Natural killer cell (primary cell): Measurements from ENCODE around the gene PAFAH1B1. TPM values are rescaled to one million over a fixed set of nuclear protein-coding genes. Genes with fewer than 3 reads are reported as not detected.

Source experiments
- ATAC-seq, 3 donors: fragments of 150-1000 bp in 2 of 3; fragments of 200-7000 bp in 1 of 3; cut with Tn5 transposase; 1 replicate in 1 of 3; 2 replicates in 2 of 3; pipeline ENCODE4 v1.10.0; 2021; ENCODE audit warnings: mild to moderate bottlenecking in 2 of 3, moderate library complexity in 2 of 3
- DNase-seq, 2 donors: peaks; one replicate each; pipeline versions ENCODE4 v3.0.0 to v3.0.0-alpha.2; 2013 to 2021; ENCODE audit warnings: mixed read lengths in 1 of 2
- H3K27ac ChIP-seq: one replicate; pipeline ENCODE4 v1.5.1; 2013; ENCODE audit warnings: mild to moderate bottlenecking, low read length
- H3K27me3 ChIP-seq: one replicate; pipeline ENCODE4 v1.6.1; 2013; ENCODE audit warnings: low read length; ENCODE audit not compliant: control insufficient read depth, insufficient read depth
- H3K36me3 ChIP-seq: one replicate; pipeline ENCODE4 v1.6.1; 2013; ENCODE audit warnings: low read length; ENCODE audit not compliant: control insufficient read depth, insufficient read depth
- H3K4me1 ChIP-seq: one replicate; pipeline ENCODE4 v1.6.1; 2013; ENCODE audit warnings: low read length; ENCODE audit not compliant: control insufficient read depth, insufficient read depth
- H3K4me3 ChIP-seq: one replicate; pipeline ENCODE4 v1.5.1; 2013; ENCODE audit warnings: low read length
- H3K9me3 ChIP-seq: one replicate; pipeline ENCODE4 v1.6.1; 2013; ENCODE audit warnings: low read length; ENCODE audit not compliant: control insufficient read depth, insufficient read depth
- H3K27ac Mint-ChIP-seq, 2 donors: one replicate each; pipeline ENCODE4 v1.8.0; 2022; ENCODE audit warnings: mild to moderate bottlenecking in 2 of 2, mixed read lengths in 2 of 2, moderate library complexity in 1 of 2
- H3K27me3 Mint-ChIP-seq, 2 donors: one replicate each; pipeline ENCODE4 v1.8.0; 2022; ENCODE audit warnings: low read depth in 2 of 2, mixed read lengths in 2 of 2
- H3K36me3 Mint-ChIP-seq: one replicate; pipeline ENCODE4 v1.8.0; 2022; ENCODE audit warnings: mixed read lengths
- H3K4me1 Mint-ChIP-seq, 2 donors: one replicate each; pipeline ENCODE4 v1.8.0; 2022; ENCODE audit warnings: mixed read lengths in 2 of 2
- H3K4me3 Mint-ChIP-seq: one replicate; pipeline ENCODE4 v1.8.0; 2022; ENCODE audit warnings: mild to moderate bottlenecking, moderate library complexity, mixed read lengths
- H3K9me3 Mint-ChIP-seq, 2 donors: one replicate each; pipeline ENCODE4 v1.8.0; 2022; ENCODE audit warnings: mixed read lengths in 2 of 2
- WGBS: methylation state at CpG from one replicate; pipeline ENCODE4 v1.1.7; 2013; ENCODE audit warnings: missing lambda C conversion rate; ENCODE audit not compliant: insufficient coverage; 5-methylcytosine and 5-hydroxymethylcytosine counted together
- intact Hi-C: fragments of 100-400 bp; cut with micrococcal nuclease; formaldehyde crosslinking; loops from one replicate; pipeline ENCODE4 v1.14.2; 2022
- total RNA-seq, 4 donors: library from RNA; stranded (reverse); fragments of 120-200 nt in 1 of 4; gene quantifications; one replicate each; pipeline versions ENCODE4 v1.2.3 to v1.2.4, GENCODE V29; 2013 to 2022
- TF ChIP-seq, protein P1 (sequence below): fragments of 200-600 bp; IDR thresholded peaks from one replicate; pipeline ENCODE4 v1.8.0; 2022; ENCODE audit warnings: antibody characterized with exemption

The PAFAH1B1 gene
- total RNA-seq, 3 donors from 2014 or later (not counting 1 experiment from before 2014, with no cell fraction given) = 138 to 176 (median 165) TPM

DNA sequence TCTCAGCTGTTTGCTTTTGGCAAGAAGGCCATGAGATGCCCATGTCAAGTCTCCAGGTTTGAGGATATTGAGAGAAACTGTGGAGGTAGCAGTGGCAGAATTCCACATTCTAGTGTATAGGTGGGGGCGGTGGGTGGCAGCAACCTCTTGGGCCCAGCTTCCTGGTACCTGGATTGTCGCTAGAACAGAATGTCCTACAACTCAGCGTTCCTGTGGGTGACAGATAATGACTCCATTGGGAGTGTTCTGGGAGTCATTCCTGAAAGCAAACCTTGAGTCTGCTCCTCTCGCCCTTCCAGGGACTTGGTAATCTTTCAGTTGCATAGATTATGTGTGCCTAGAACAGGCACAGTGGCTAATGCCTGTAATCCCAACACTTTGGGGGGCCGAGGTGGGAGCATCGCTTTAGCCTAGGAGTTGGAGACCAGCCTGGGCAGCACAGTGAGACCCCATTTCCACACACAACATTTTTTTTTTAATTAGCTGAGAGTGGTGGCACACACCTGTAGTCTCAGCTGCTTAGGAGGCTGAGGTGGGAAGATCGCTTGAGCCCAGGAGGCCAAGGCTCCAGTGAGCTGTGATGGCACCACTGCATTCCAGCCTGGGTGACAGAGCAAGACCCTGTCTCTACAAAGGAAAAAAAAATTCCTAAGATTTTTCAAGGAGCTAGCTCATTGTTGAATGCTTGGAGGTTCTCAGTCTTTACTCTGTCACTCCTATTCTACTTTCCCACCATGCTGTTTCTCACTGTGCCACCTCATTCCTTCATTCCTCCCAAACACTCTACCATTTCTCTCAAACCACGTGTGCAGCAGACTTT is 43.9 kb upstream of the PAFAH1B1 start:
- Mint-ChIP-seq H3K9me3 (no peaks in the 10 kb centered on the region), H3K27me3 (peaks cover 0 to 11% of the 10 kb centered on the region in 2 donors), H3K4me3 (no peak overlapping the region), H3K36me3 (no peaks in the 10 kb centered on the region), H3K4me1 (no peaks in the 10 kb centered on the region), H3K27ac (no peak overlapping the region)
- no peaks in the 10 kb centered on the region for H3K36me3 ChIP-seq
- ATAC-seq (no peak), DNase-seq (no peak)
- H3K4me1 ChIP-seq = no peaks in the 10 kb centered on the region
- intact Hi-C loops = no loop called here
- WGBS = 91% methylated on average over 7 of the region's 8 CpGs
- no peaks in the 10 kb centered on the region for H3K9me3 ChIP-seq
- no peak overlapping the region for H3K27ac ChIP-seq
- TF ChIP-seq, protein P1, sequence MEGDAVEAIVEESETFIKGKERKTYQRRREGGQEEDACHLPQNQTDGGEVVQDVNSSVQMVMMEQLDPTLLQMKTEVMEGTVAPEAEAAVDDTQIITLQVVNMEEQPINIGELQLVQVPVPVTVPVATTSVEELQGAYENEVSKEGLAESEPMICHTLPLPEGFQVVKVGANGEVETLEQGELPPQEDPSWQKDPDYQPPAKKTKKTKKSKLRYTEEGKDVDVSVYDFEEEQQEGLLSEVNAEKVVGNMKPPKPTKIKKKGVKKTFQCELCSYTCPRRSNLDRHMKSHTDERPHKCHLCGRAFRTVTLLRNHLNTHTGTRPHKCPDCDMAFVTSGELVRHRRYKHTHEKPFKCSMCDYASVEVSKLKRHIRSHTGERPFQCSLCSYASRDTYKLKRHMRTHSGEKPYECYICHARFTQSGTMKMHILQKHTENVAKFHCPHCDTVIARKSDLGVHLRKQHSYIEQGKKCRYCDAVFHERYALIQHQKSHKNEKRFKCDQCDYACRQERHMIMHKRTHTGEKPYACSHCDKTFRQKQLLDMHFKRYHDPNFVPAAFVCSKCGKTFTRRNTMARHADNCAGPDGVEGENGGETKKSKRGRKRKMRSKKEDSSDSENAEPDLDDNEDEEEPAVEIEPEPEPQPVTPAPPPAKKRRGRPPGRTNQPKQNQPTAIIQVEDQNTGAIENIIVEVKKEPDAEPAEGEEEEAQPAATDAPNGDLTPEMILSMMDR = no peak
- H3K4me3 ChIP-seq = no peak overlapping the region
- H3K27me3 ChIP-seq = no peaks in the 10 kb centered on the region

DNA sequence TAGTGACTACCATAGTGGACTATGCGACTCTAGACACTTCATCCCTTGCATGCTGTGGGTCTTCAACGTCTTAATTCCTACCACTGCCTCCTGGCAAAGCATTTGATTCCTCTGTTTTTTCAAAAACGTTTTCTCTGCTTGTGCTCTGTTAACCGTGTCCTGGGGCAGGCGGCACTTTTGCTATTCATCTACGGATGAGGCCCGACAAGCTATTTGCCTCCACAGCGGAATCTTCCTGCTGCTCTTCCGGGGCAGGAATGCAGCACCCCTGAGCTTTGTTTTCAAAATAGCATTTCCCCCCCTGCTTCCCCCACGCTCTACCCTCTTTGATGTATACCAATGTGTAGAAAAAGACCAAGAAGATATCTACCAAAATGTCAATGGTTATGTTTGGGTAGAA is 42.0 kb upstream of the PAFAH1B1 start:
- no peak overlapping the region for H3K27ac Mint-ChIP-seq
- intact Hi-C loops = no loop called here

DNA sequence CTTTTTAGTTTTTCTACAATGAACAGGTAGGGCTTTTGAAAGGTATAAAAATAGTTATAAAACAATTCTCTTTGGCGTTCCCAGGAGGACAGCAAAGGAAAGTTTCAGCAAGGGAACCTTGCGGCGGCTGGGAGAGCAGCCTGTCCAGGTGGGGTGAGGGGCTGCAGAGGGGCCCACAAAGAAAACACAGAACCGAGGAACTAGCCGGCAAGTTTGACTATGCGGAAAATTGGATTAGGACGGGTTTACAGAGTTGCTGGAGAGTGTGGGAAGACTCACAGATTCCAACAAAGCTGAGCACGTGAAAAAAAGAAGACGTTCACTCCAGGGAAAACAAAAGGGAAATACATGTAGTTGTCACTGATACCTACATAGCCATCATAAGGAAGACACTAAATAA is 41.5 kb upstream of the PAFAH1B1 start:
- Mint-ChIP-seq H3K4me1 (peaks cover 0 to under 1% of the 10 kb centered on the region in 2 donors), H3K36me3 (no peaks in the 10 kb centered on the region), H3K4me3 (no peak overlapping the region), H3K27ac (no peak overlapping the region), H3K9me3 (no peaks in the 10 kb centered on the region), H3K27me3 (peaks cover 0 to 11% of the 10 kb centered on the region in 2 donors)
- H3K4me3 ChIP-seq = no peak overlapping the region
- TF ChIP-seq, protein P1 = no peak
- H3K27me3 ChIP-seq = no peaks in the 10 kb centered on the region
- no peaks in the 10 kb centered on the region for H3K4me1 ChIP-seq
- H3K36me3 ChIP-seq = no peaks in the 10 kb centered on the region
- DNase-seq (no peak), ATAC-seq (no peak)
- 81% methylated on average over 9 of the region's 9 CpGs for WGBS
- H3K9me3 ChIP-seq = no peaks in the 10 kb centered on the region
- intact Hi-C loops = no loop called here
- no peak overlapping the region for H3K27ac ChIP-seq

More for the DNA sequence above, 42.0 kb upstream of the PAFAH1B1 start:
- Histone ChIP-seq H3K27me3 (no peaks in the 10 kb centered on the region), H3K36me3 (no peaks in the 10 kb centered on the region), H3K27ac (no peak overlapping the region), H3K9me3 (no peaks in the 10 kb centered on the region), H3K4me1 (no peaks in the 10 kb centered on the region), H3K4me3 (no peak overlapping the region)
- TF ChIP-seq, protein P1 = no peak
- Mint-ChIP-seq H3K27me3 (peaks cover 0 to 11% of the 10 kb centered on the region in 2 donors), H3K9me3 (no peaks in the 10 kb centered on the region), H3K4me1 (no peaks in the 10 kb centered on the region), H3K4me3 (no peak overlapping the region), H3K36me3 (no peaks in the 10 kb centered on the region)
- no peak for DNase-seq
- WGBS = 63% methylated on average over 9 of the region's 10 CpGs
- ATAC-seq = no peak

DNA sequence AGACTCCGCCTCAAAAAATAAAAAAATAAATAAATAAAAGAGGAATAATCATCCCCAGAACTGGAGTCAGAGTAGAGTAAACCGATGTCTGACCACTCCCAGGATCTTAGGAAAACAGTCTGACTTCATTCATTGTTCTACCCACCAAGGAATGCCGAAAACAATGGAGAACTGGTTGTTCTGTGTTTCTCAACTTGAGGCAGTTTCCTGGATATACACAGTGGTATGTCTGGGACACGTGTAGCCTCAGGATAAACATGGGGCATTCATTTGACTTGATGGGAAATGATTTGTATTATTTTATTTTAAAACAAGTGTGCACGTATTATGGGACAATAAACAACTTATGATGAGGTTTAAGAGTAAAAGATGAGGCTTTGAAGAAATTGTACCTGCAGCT is 32.8 kb upstream of the PAFAH1B1 start:
- TF ChIP-seq, protein P1 = no peak
- Histone ChIP-seq H3K36me3 (no peaks in the 10 kb centered on the region), H3K9me3 (no peaks in the 10 kb centered on the region), H3K4me1 (no peaks in the 10 kb centered on the region), H3K4me3 (no peak overlapping the region), H3K27ac (no peak overlapping the region), H3K27me3 (no peaks in the 10 kb centered on the region)
- no peaks in the 10 kb centered on the region for H3K9me3 Mint-ChIP-seq
- no peaks in the 10 kb centered on the region for H3K36me3 Mint-ChIP-seq
- intact Hi-C loops = no loop called here
- DNase-seq = no peak
- 90% methylated on average over 4 of the region's 5 CpGs for WGBS
- ATAC-seq = no peak
- peaks cover 6 to 8% of the 10 kb centered on the region in 2 donors for H3K27me3 Mint-ChIP-seq
- H3K4me1 Mint-ChIP-seq = peaks cover 5 to 12% of the 10 kb centered on the region in 2 donors
- no peak overlapping the region for H3K27ac Mint-ChIP-seq
- H3K4me3 Mint-ChIP-seq = no peak overlapping the region
